Common myeloid progenitor, CD34-positive (primary cell): Measurements from ENCODE around the gene GNA12.

Experiments used
- CTCF ChIA-PET: fragments of 350-600 bp; sonication (Branson Sonifier 250); formaldehyde crosslinking; loops from one replicate; lab custom pipeline; 2021; ENCODE audit warnings: antibody characterized with exemption; lab: Charles Lee
- POLR2A ChIA-PET: fragments of 350-600 bp; sonication (Branson Sonifier 250); formaldehyde crosslinking; loops from one replicate; lab custom pipeline; 2021; ENCODE audit warnings: antibody characterized with exemption; lab: Charles Lee
- DNase-seq, 3 donors: peaks; one replicate each; pipeline versions ENCODE4 v3.0.0 to v3.0.0-alpha.2; 2013
- H3K27ac ChIP-seq, 2 experiments: 1 replicate in 1 of 2; 2 replicates in 1 of 2; pipeline ENCODE4 v1.7.0; 2013; ENCODE audit warnings: inconsistent platforms in 2 of 2, low read length in 2 of 2, mild to moderate bottlenecking in 2 of 2, low read depth in 1 of 2, moderate library complexity in 1 of 2; ENCODE audit not compliant: severe bottlenecking in 2 of 2, insufficient read depth in 1 of 2, poor library complexity in 1 of 2
- H3K27me3 ChIP-seq, 5 experiments: replicated peaks in 2 of 5; 1 replicate in 3 of 5; 2 replicates in 2 of 5; pipeline versions ENCODE4 v1.6.1 to v1.7.0; 2013; ENCODE audit warnings: low read length in 4 of 5, mild to moderate bottlenecking in 2 of 5, moderate library complexity in 2 of 5, inconsistent platforms in 1 of 5; ENCODE audit not compliant: insufficient read depth in 5 of 5, control insufficient read depth in 4 of 5
- H3K36me3 ChIP-seq, 4 experiments: 1 replicate in 2 of 4; 2 replicates in 2 of 4; pipeline versions ENCODE4 v1.6.1 to v1.7.0; 2013; ENCODE audit warnings: low read length in 3 of 4, control low read depth in 1 of 4, mild to moderate bottlenecking in 1 of 4; ENCODE audit not compliant: control insufficient read depth in 4 of 4, insufficient read depth in 4 of 4
- H3K4me1 ChIP-seq, 4 experiments: 1 replicate in 3 of 4; 2 replicates in 1 of 4; pipeline versions ENCODE4 v1.6.1 to v1.7.1; 2013; ENCODE audit warnings: low read length in 3 of 4, mild to moderate bottlenecking in 3 of 4, control low read depth in 1 of 4, inconsistent platforms in 1 of 4, moderate library complexity in 1 of 4; ENCODE audit not compliant: control insufficient read depth in 4 of 4, insufficient read depth in 4 of 4; ENCODE audit errors: control extremely low read depth in 1 of 4
- H3K4me3 ChIP-seq, 7 experiments: 1 replicate in 4 of 7; 2 replicates in 3 of 7; pipeline versions ENCODE4 v1.5.1 to v1.7.0; 2013; ENCODE audit warnings: mild to moderate bottlenecking in 7 of 7, low read length in 6 of 7, moderate library complexity in 6 of 7, inconsistent platforms in 2 of 7, low read depth in 2 of 7, control low read depth in 1 of 7; ENCODE audit not compliant: insufficient read depth in 4 of 7, control insufficient read depth in 1 of 7; ENCODE audit errors: extremely low read depth in 1 of 7
- H3K9me3 ChIP-seq, 5 experiments: 1 replicate in 4 of 5; 2 replicates in 1 of 5; pipeline versions ENCODE4 v1.6.1 to v1.7.1; 2013; ENCODE audit warnings: low read length in 4 of 5, mild to moderate bottlenecking in 2 of 5, inconsistent platforms in 1 of 5, low read depth in 1 of 5, moderate library complexity in 1 of 5; ENCODE audit not compliant: control insufficient read depth in 4 of 5, insufficient read depth in 2 of 5; ENCODE audit errors: control extremely low read depth in 1 of 5
- WGBS: methylation state at CpG from one replicate; pipeline ENCODE4 v1.1.5; 2013; ENCODE audit not compliant: insufficient coverage; 5-methylcytosine and 5-hydroxymethylcytosine counted together

The GNA12 gene

GRCh38 chr7:2819161-2819953, 24.8 kb downstream of the GNA12 start:
- no peak for DNase-seq
- H3K36me3 ChIP-seq, result peaks cover 0 to 16% (median 0%) of the 10 kb centered on the region in 4 experiments
- H3K9me3 ChIP-seq, result no peaks in the 10 kb centered on the region
- H3K4me1 ChIP-seq, result peaks cover 2 to 22% (median 20%) of the 10 kb centered on the region in 4 experiments
- WGBS, result 96% methylated on average over 11 of the region's 15 CpGs
- H3K27me3 ChIP-seq, result no peaks in the 10 kb centered on the region
- ChIA-PET CTCF (interaction anchor here (1.2 to 1.3 kb wide), 3 partner anchors 8 to 84 kb away, joined by 3 to 4 read pairs (median 4); no protein-coding TSS in a partner anchor), POLR2A (no interaction called here)
- peak overlapping the region in 1 of 2 experiments; percentile 5 for H3K27ac ChIP-seq
- H3K4me3 ChIP-seq, result no peak overlapping the region

GRCh38 chr7:2818653-2819052, 25.5 kb downstream of the GNA12 start:
- CTCF ChIA-PET, result interaction anchor here (1.2 kb wide), 1 partner anchor 18 kb away, joined by 3 read pairs; no protein-coding TSS in a partner anchor
- H3K9me3 ChIP-seq, result no peaks in the 10 kb centered on the region
- H3K27ac ChIP-seq, result no peak overlapping the region
- no peak for DNase-seq
- peaks cover 2 to 22% (median 16%) of the 10 kb centered on the region in 4 experiments for H3K4me1 ChIP-seq
- POLR2A ChIA-PET, result no interaction called here
- H3K27me3 ChIP-seq, result no peaks in the 10 kb centered on the region
- WGBS, result 95% methylated on average over 12 of the region's 12 CpGs
- H3K4me3 ChIP-seq, result no peak overlapping the region
- peaks cover 0 to 21% (median 2%) of the 10 kb centered on the region in 4 experiments for H3K36me3 ChIP-seq

DNA sequence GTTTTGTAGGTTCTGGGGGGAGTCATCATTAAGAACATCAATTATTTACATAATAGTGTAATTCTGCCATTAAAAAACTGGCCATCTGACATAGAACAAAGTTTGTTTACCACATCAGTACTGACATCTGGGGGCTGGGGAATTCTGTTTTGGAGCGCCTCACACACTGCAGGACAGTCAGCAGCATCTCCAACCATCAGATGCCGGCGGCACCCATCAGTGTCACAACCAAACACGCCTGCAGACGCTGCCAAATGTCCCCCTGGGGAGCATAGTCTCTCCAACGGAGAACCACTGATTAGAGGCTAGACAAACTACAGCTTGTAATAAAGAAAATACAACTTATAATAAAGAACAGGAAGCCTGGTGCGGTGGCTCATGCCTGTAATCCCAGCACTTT, 26.0 kb downstream of the GNA12 start:
- 100% methylated on average over 4 of the region's 7 CpGs for WGBS
- ChIA-PET CTCF (interaction anchor here (0.9 to 3.3 kb wide), 2 partner anchors 13 to 81 kb away, joined by 3 to 10 read pairs; no protein-coding TSS in a partner anchor), POLR2A (no interaction called here)

DNA sequence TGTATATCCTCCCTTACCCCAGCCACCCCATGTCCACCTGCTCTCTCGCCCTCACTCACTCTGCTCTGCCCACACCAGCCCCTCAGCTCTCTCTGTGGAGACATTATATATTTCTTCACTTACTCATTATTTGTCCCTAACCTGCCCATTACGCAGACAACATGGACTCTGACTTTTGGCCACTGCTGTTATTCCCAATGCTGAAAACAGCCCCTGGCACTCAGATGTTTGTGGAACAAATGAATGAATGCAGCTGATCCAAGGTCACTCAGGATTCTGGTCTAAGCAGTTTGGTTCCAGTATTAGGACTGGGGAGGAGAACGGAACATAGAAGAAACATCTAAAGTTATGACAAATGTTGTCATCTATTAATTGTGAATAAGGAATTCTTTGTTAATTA, 26.7 kb downstream of the GNA12 start:
- no peaks in the 10 kb centered on the region for H3K27me3 ChIP-seq
- peaks cover 0 to 22% (median 3%) of the 10 kb centered on the region in 4 experiments for H3K36me3 ChIP-seq
- H3K4me3 ChIP-seq, result no peak overlapping the region
- ChIA-PET CTCF (interaction anchor here (0.9 to 3.3 kb wide), 2 partner anchors 13 to 81 kb away, joined by 3 to 10 read pairs; no protein-coding TSS in a partner anchor), POLR2A (no interaction called here)
- H3K9me3 ChIP-seq, result no peaks in the 10 kb centered on the region
- H3K4me1 ChIP-seq, result peaks cover 2 to 23% (median 16%) of the 10 kb centered on the region in 4 experiments
- no peak overlapping the region for H3K27ac ChIP-seq
- no peak for DNase-seq
- WGBS, result 90% methylated on average over 2 of the region's 3 CpGs

More for the DNA sequence above, 26.0 kb downstream of the GNA12 start:
- H3K36me3 ChIP-seq, result peaks cover 0 to 26% (median 3%) of the 10 kb centered on the region in 4 experiments
- peaks cover 2 to 23% (median 16%) of the 10 kb centered on the region in 4 experiments for H3K4me1 ChIP-seq
- no peak for DNase-seq
- H3K27ac ChIP-seq, result no peak overlapping the region
- no peaks in the 10 kb centered on the region for H3K9me3 ChIP-seq
- H3K4me3 ChIP-seq, result no peak overlapping the region
- no peaks in the 10 kb centered on the region for H3K27me3 ChIP-seq

DNA sequence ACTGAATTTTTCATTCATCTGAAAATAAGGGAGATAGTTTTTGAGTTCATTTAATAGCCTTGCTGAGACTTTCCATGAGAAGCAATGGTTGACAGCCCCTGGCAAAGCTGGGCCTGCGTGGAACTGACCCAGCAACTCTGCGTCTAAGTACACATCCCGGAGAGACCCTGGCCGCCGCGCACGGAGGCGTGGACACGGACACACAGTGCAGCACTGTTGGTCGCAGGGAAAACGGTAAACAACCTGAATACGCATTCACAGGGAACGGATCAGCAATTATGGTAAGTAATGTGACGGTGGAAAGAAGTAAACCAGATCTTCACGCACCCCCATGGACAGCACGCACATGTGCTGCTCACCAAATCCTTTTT, 28.2 kb downstream of the GNA12 start:
- POLR2A ChIA-PET, result no interaction called here
- H3K9me3 ChIP-seq, result no peaks in the 10 kb centered on the region
- no peak overlapping the region for H3K27ac ChIP-seq
- H3K4me1 ChIP-seq, result peaks cover 0 to 22% (median 17%) of the 10 kb centered on the region in 4 experiments
- H3K27me3 ChIP-seq, result no peaks in the 10 kb centered on the region
- CTCF ChIA-PET, result interaction anchor here (1.2 to 3.3 kb wide), 3 partner anchors 11 to 55 kb away, joined by 3 to 10 read pairs (median 6); no protein-coding TSS in a partner anchor
- WGBS, result 91% methylated on average over 15 of the region's 16 CpGs
- H3K36me3 ChIP-seq, result peaks cover 0 to 22% (median 3%) of the 10 kb centered on the region in 4 experiments
- no peak for DNase-seq
- no peak overlapping the region for H3K4me3 ChIP-seq

GRCh38 chr7:2814946-2815874, 28.9 kb downstream of the GNA12 start:
- Histone ChIP-seq H3K36me3 (peaks cover 0 to 22% (median 3%) of the 10 kb centered on the region in 4 experiments), H3K4me1 (peaks cover 0 to 25% (median 19%) of the 10 kb centered on the region in 4 experiments), H3K9me3 (no peaks in the 10 kb centered on the region), H3K27ac (no peak overlapping the region), H3K27me3 (no peaks in the 10 kb centered on the region), H3K4me3 (no peak overlapping the region)
- DNase-seq, result no peak
- WGBS, result 96% methylated on average over 27 of the region's 31 CpGs
- CTCF ChIA-PET, result interaction anchor here (1.2 to 3.3 kb wide), 4 partner anchors 10 to 55 kb away, joined by 3 to 10 read pairs (median 4); no protein-coding TSS in a partner anchor
- POLR2A ChIA-PET, result interaction anchor here (1.7 kb wide), 1 partner anchor 14 kb away, joined by 3 read pairs; no protein-coding TSS in a partner anchor
